Erythroblast (primary cell): ENCODE data around the gene ZNHIT1.

Experiments
- DNase-seq, 2 experiments: peaks; one replicate each; lab custom pipeline; 2025; lab: John Stamatoyannopoulos, UW
- GATA1 ChIP-seq: IDR thresholded peaks from 2 replicates; pipeline ENCODE4 v1.6.1; 2011; ENCODE audit warnings: low read depth, mild to moderate bottlenecking, control low read depth, low read length, moderate library complexity
- POLR2A ChIP-seq: IDR thresholded peaks from 2 replicates; pipeline ENCODE4 v1.6.1; 2011; ENCODE audit warnings: mild to moderate bottlenecking, low read length

ZNHIT1 gene

GRCh38 chr7:101218236-101219125 lies 516 bp downstream of the ZNHIT1 start:
- TF ChIP-seq GATA1 (no peak), POLR2A (peak; percentile 6)
- no peak for DNase-seq

- TF ChIP-seq GATA1: no peak
- no peak for TF ChIP-seq POLR2A
- DNase-seq: peak in 1 of 2 experiments; percentile 65
Measured at GRCh38 chr7:101220295-101220694, 2.3 kb downstream of the ZNHIT1 start.

- DNase-seq: no peak
Measured at GRCh38 chr7:101222275-101222830, 4.4 kb downstream of the ZNHIT1 start.

GRCh38 chr7:101223528-101223927 lies 5.6 kb downstream of the ZNHIT1 start:
- no peak for TF ChIP-seq POLR2A
- no peak for TF ChIP-seq GATA1

More at GRCh38 chr7:101222275-101222830, 4.4 kb downstream of the ZNHIT1 start:
- TF ChIP-seq POLR2A: no peak
- TF ChIP-seq GATA1: no peak

GRCh38 chr7:101225650-101226049 lies 7.7 kb downstream of the ZNHIT1 start:
- TF ChIP-seq GATA1 (no peak), POLR2A (no peak)
- no peak for DNase-seq

More at GRCh38 chr7:101223528-101223927, 5.6 kb downstream of the ZNHIT1 start:
- no peak for DNase-seq

- DNase-seq: no peak
- TF ChIP-seq POLR2A (no peak), GATA1 (no peak)
Measured at GRCh38 chr7:101226721-101227120, 8.8 kb downstream of the ZNHIT1 start.

- TF ChIP-seq POLR2A: no peak
- no peak for TF ChIP-seq GATA1
- DNase-seq: no peak
Measured at GRCh38 chr7:101231644-101232043, 13.7 kb downstream of the ZNHIT1 start.

- no peak for TF ChIP-seq POLR2A
- TF ChIP-seq GATA1: no peak
- DNase-seq: peak; percentile 31 to 52
Measured at GRCh38 chr7:101232141-101232850, 14.3 kb downstream of the ZNHIT1 start.

GRCh38 chr7:101233907-101234547 lies 16.1 kb downstream of the ZNHIT1 start:
- peak in 1 of 2 experiments; percentile 32 for DNase-seq
- TF ChIP-seq POLR2A (no peak), GATA1 (no peak)

GRCh38 chr7:101234636-101235035 lies 16.7 kb downstream of the ZNHIT1 start:
- no peak for TF ChIP-seq GATA1
- no peak for TF ChIP-seq POLR2A
- no peak for DNase-seq

GRCh38 chr7:101235050-101235449 lies 17.1 kb downstream of the ZNHIT1 start:
- DNase-seq: peak; percentile 66 to 67
- TF ChIP-seq GATA1: no peak
- TF ChIP-seq POLR2A: no peak

- no peak for DNase-seq
- TF ChIP-seq POLR2A (no peak), GATA1 (no peak)
Measured at GRCh38 chr7:101235522-101235921, 17.6 kb downstream of the ZNHIT1 start.

GRCh38 chr7:101236292-101236835 lies 18.4 kb downstream of the ZNHIT1 start:
- DNase-seq: no peak
- TF ChIP-seq POLR2A (no peak), GATA1 (no peak)
